Stimulated activated CD8-positive, alpha-beta memory T cell treated with anti-CD3 and anti-CD28 coated beads, Interleukin-4, amount 100 ng/mL, for 24 hours (primary cell): ENCODE results near the gene MLIP.

ENCODE experiments used
- DNase-seq: peaks from one replicate; pipeline ENCODE4 v3.0.0-alpha.2; 2020; ENCODE audit warnings: low read depth

MLIP gene

DNA sequence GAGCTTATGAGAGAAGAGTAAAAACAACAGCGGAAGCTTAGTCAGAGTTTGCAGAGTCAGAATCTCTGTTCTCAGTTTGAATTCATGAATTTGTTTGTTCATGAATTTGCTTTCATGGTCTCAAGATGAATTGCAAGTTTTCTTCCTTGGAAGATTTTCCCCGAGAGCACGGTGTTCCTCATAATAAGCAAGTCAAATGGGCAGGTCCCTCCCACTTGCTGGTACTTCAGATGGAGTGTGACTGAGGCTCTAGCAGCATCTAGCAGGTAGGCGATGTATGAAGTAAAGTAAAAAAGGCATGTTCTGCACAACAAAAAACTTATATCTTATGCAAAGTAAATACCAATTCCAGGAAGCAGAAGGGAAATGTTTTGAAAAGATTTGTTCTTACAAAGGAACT is 15.5 kb upstream of the MLIP start:
- no peak for DNase-seq

- DNase-seq, result no peak
Measured at GRCh38 chr6:54096811-54097210, 14.4 kb upstream of the MLIP start.

DNA sequence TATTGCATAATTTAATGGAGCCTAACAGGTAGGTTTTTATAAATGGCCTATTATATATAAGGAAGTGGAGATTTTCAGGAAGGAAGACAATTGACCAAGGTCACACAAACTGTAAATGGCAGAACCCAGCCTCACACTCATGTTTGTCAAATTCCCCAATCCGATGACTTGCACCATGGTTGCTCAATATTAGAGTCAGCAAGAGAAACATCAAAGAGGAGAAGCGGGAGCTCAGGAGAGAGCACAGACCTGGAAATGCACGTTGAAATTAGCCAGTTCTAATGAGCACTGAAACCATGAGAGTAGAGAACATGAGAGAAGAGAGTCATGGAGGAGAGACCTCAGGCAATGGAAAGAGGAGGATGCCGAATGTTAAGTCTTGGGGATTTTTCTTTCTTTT is 13.5 kb upstream of the MLIP start:
- no peak for DNase-seq

GRCh38 chr6:54098450-54099044 is 12.7 kb upstream of the MLIP start:
- DNase-seq, result no peak

- DNase-seq, result no peak
Measured at GRCh38 chr6:54099225-54099624, 12.0 kb upstream of the MLIP start.

DNA sequence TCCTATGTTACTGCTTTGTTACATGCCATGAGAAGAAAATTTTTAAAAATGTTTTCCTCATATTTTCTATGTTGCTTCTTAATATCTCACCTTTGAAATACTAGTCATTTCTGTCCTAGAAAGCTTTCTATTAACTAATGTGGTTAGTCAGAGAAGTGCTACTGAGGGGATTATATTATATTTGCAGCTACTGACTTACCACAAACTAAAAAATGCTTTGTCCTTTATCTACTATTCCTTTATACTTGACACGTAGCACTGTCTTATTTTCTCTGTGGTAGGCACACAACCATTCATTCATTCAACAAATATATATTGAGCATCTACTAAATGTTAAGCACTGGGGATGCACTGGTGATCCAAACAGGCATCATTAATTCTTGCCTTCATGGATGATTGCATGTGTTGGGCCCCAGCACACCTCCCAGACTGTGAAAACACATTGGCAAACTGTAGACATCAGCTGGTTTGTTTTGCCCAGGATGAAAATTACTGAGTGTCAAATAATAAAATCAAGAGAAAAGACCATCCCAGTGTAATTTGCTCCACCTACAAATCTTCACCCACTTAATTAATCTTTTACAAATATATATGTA is 10.7 kb upstream of the MLIP start:
- DNase-seq, result no peak

DNA sequence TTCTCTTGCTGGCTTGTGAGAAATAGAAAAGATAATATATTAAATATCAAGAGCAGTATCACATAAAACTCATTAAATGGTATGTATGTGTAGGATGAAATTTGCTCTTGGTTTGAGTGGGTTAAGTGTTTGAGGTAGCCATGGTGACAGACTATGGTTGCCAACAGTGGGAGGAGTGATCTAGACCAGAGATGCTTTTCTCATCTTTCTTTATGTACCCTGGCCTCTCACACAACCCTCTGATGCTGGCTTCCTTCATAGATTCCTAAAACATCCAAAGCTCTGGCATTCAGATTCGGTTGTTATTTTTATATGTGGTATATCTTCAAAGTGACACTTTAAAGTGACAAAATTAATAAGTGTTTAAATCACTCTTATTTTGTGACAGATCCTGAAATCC is 9.0 kb upstream of the MLIP start:
- DNase-seq, result no peak

DNA sequence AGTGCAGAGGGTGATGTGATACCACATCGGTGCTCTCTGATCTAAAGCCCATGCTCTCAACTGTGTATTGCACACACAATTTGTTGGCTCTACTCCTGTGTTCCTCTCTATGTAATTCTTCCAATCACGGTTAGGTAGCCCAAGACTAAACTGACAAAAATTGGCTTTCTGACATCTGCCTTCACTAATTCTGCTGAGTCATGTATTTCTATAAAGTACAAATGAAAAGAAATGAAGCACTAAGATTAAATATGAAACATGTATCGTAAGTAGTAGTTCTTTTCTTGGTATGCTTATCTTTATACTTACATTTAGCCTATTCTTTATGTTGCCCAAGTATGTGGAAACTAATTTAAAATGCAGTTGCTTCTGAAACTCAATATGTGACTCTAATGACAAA is 7.7 kb upstream of the MLIP start:
- DNase-seq, result no peak

- no peak for DNase-seq
Measured at GRCh38 chr6:54106727-54107126, 4.5 kb upstream of the MLIP start.

- no peak for DNase-seq
Measured at GRCh38 chr6:54107470-54108090, 3.7 kb upstream of the MLIP start.

DNA sequence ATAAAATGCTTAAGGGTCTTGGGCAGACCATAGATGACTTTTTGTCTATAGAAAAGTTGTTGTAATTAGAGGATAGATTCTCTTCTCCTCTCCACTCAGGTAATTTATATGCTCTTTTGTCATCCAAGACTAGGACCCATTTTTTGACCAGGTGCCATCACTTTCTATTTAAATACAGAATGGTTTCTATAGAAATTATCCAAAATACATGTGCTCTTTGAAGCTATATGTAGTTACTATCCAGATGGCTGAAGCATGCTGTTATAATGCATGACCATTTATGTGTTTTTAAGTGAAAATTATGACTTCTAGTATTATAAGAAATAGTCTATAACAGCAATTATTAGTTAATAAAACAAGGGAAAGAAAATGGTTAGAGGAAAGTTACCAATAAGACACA is 3.0 kb upstream of the MLIP start:
- no peak for DNase-seq

DNA sequence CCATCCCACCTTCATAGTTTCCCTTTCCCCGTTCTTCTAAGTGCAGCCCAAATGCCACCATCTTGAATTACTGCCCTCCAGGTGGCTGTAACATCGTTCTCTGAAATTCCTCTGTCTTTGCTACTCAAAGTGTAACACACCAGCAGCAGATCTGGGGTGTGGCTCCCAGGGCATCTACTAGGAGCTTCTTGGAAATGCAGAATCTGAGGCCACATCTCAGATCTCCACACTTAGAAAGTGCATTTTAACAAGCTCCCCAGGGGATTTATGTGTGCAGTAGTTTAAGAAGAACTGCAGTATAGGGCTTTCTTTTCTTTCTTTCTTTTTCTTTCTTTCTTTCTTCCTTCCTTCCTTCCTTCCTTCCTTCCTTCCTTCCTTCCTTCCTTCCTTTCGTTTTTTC is 1.7 kb upstream of the MLIP start:
- no peak for DNase-seq

DNA sequence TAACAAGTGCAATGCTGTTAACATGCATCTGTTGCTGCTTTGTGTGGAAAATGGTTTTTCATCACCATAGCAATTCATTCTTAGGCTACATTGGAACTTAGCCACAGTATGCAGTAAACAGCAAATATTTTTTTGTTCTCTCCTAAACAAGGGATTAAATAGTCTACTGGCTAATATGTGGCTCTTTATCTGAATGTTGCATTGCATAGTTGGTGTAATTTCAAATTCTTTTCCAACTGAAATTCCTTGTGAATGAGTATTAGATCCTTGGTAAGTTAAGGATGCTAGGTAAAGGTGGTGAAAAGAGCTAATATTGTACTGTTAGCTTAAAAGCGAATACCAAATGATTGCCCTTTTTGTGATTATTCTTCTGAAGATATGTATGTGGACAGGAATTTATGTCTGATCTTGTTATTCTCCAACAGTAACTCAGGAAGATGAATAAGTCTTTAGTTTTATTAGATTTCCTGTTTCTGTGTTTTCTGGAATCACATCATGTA is 958 bp downstream of the MLIP start:
- no peak for DNase-seq

DNA sequence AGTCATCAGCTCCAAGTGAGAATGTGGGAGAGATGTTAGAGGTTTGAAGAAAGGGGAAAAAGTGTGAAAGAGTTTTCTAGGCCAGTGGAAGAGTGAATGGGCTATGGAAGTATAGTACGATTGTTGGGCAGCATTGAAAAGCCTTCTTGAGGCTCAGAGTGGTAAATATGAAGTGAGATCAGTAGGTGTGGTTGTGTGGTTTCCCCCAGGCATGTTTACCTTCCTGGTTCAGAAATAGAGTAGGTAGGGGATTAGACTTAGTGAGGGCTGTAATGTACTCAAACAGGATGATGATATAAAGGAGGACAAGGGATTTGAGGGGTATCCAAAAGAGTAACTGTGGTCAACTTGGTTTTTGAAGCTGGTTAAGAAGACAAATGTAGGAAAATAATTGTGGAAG is 3.7 kb downstream of the MLIP start:
- no peak for DNase-seq

- DNase-seq, result no peak
Measured at GRCh38 chr6:54115966-54116365, 4.7 kb downstream of the MLIP start.

DNA sequence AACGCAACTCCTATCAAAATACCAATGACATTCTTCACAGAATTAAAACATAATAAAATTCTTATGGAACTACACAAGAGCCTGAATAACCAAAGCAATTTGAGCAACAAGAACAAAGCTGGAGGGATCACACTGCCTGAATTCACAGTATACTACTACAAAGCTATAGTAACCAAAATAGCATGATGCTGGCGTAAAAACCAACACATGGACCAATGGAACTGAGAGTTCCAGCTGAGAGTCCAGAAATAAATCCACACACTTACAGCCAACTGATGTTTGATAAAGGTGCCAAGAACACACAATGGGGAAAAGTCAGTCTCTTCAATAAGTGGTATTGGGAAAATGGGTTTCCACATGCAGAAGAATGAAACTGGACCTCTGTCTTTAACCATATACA is 6.9 kb downstream of the MLIP start:
- DNase-seq, result no peak

DNA sequence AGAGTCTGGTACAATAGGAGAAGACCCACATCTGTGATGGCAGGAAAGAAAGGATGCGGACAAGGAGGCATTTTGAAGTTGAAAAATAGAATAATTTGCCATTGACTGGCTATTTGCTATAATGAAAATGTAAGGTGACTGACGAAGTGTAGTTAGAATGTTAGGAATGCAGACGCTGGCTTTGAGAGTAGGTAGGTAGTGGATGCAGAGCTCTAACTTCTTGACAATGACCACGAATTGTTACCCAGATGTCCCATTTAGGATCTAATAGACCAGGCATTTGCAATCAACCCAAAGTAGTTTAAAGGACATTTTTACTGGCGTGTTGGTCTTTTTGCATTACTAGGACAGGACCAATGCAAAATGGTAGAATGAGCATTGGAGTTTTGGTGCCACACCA is 14.2 kb downstream of the MLIP start:
- DNase-seq, result no peak

GRCh38 chr6:54130179-54130578 is 18.9 kb downstream of the MLIP start:
- no peak for DNase-seq

- no peak for DNase-seq
Measured at GRCh38 chr6:54132587-54132986, 21.3 kb downstream of the MLIP start.

GRCh38 chr6:54133186-54133585 is 21.9 kb downstream of the MLIP start:
- no peak for DNase-seq

GRCh38 chr6:54134935-54135334 is 23.7 kb downstream of the MLIP start:
- DNase-seq, result no peak

DNA sequence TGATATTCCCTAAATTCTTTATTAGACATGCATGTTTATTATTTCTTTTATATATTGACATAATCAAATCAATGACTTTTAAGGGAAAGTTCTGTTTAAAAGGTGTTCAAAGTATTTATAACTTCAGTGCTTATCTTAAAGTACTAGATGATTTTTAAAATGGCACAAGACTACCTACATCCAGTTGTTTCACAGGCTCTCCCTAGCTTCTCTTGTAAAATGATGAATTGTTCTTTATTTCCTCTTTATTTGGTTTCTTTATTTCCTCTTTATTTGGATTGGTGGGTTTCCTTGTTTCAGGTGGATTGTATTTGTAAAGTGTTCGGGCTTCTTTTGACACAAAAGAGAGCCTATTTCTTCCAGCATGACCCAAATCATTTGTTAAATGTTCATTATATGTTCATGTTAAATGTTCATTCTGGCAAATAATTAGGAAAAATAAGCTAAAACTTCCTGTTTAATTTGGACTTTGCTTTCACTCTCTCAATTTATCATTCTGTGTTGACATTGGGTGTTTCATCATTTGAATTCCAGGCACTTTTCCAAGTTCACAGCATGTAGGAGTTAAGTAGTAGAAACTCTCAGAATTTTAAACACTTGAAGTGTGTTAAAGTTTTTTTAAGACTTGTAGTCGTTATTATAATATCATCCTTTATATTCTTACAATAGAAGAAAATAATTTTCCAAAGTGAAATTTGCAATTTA is 24.6 kb downstream of the MLIP start:
- DNase-seq, result no peak

DNA sequence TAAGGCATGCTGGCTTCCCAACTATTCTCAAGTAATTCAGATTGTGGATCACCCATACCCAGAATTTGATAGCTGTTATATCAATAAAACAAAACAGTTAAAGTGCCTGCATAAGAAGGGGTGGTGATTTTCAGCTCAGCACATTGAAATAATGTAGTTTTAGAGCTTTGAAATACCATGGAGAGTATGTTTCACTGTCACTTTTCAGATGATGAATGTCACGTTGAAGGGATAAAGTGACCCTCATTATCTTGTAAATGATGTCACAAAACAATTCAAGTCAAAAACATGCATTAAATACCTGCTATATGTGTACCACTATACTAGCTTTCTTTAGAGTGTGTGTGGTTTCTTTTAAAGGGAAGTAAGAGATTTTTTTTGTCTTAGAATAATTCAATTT is 27.6 kb downstream of the MLIP start:
- no peak for DNase-seq
